Gastrocnemius medialis (tissue), 4 donors: Measurements from ENCODE around the gene TMEM255B. TPM values are rescaled to one million over a fixed set of nuclear protein-coding genes. Genes with fewer than 3 reads are reported as not detected.

Source experiments
- ATAC-seq, 2 donors: fragments of 150-250 bp; one replicate each; pipeline ENCODE4 v1.9.1; 2016
- DNase-seq, 2 donors: peaks; one replicate each; pipeline ENCODE4 v3.0.0-alpha.2; 2019
- H3K27ac ChIP-seq, 4 donors: fragments of 200-600 bp; sonication (generic); 1 replicate in 1 of 4; 2 replicates in 3 of 4; pipeline ENCODE4 v1.5.1; 2016 to 2018; ENCODE audit warnings: mild to moderate bottlenecking in 2 of 4, moderate library complexity in 1 of 4
- H3K27me3 ChIP-seq, 3 donors: fragments of 200-600 bp; sonication (generic) in 2 of 3; 1 replicate in 1 of 3; 2 replicates in 2 of 3; pipeline versions ENCODE4 v1.5.1 to v1.6.0; 2016 to 2019; ENCODE audit warnings: mild to moderate bottlenecking in 1 of 3, moderate library complexity in 1 of 3
- H3K36me3 ChIP-seq, 2 donors: fragments of 200-600 bp; sonication (generic) in 1 of 2; one replicate each; pipeline ENCODE4 v1.5.1; 2017 to 2018
- H3K4me1 ChIP-seq, 2 donors: fragments of 200-600 bp; sonication (generic) in 1 of 2; one replicate each; pipeline ENCODE4 v1.5.1; 2016 to 2017; ENCODE audit warnings: mild to moderate bottlenecking in 2 of 2
- H3K4me3 ChIP-seq, 4 donors: fragments of 200-600 bp; sonication (generic) in 3 of 4; 1 replicate in 1 of 4; 2 replicates in 3 of 4; pipeline ENCODE4 v1.5.1; 2016 to 2019; ENCODE audit warnings: mild to moderate bottlenecking in 2 of 4
- H3K9me3 ChIP-seq, 3 donors: fragments of 200-600 bp; sonication (generic) in 2 of 3; 1 replicate in 1 of 3; 2 replicates in 2 of 3; pipeline ENCODE4 v1.5.1; 2016 to 2019
- CTCF ChIP-seq, 5 experiments: fragments of 450-650 bp in 3 of 5; fragments of 200-600 bp in 2 of 5; sonication (generic) in 2 of 5; IDR thresholded peaks in 4 of 5; conservative IDR thresholded peaks in 1 of 5; 1 replicate in 4 of 5; 2 replicates in 1 of 5; pipeline ENCODE4 v1.5.1; 2016 to 2019; ENCODE audit warnings: antibody characterized with exemption in 5 of 5, mild to moderate bottlenecking in 3 of 5, moderate library complexity in 3 of 5
- POLR2A ChIP-seq, 2 donors: fragments of 450-650 bp; IDR thresholded peaks; one replicate each; pipeline ENCODE4 v1.6.1; 2017; ENCODE audit warnings: antibody characterized with exemption in 2 of 2, mild to moderate bottlenecking in 2 of 2, moderate library complexity in 2 of 2
- in situ Hi-C, 4 donors: fragments of 200-750 bp; cut with MboI; loops; one replicate each; pipeline versions ENCODE4 v1.15.0 to v1.8.0; 2017; ENCODE audit warnings: low sequenced_read_pairs in 4 of 4
- intact Hi-C: fragments of 100-400 bp; cut with DNase I; formaldehyde crosslinking; loops from one replicate; pipeline ENCODE4 v1.15.1; 2023; ENCODE audit warnings: low total_unique reads
- total RNA-seq, 4 donors: library from RNA; depleted of rRNA; stranded (reverse); fragments of >200 nt; gene quantifications; one replicate each; pipeline versions ENCODE4 v1.1.0 to v1.2.3, GENCODE V29; 2016

The TMEM255B gene
- total RNA-seq, 4 donors from 2014 or later: 0.36 to 1.8 (median 0.59) TPM

- H3K36me3 ChIP-seq: no peaks in the 10 kb centered on the region
- H3K4me1 ChIP-seq: no peaks in the 10 kb centered on the region
- TF ChIP-seq POLR2A (IDR thresholded peaks at IDR 0.05): no peak
- no peak for TF ChIP-seq CTCF (IDR thresholded peaks at IDR 0.05 in 4 of 5, conservative IDR thresholded peaks at IDR 0.05 in 1 of 5)
- ATAC-seq (no peak), DNase-seq (no peak)
- no peak overlapping the region for H3K27ac ChIP-seq
- H3K9me3 ChIP-seq: no peaks in the 10 kb centered on the region
- H3K4me3 ChIP-seq: no peak overlapping the region
- in situ Hi-C loops (no loop called here), intact Hi-C loops (no loop called here)
- H3K27me3 ChIP-seq: no peaks in the 10 kb centered on the region
Measured at GRCh38 chr13:113739527-113740285, 19.3 kb upstream of the TMEM255B start.

- Histone ChIP-seq H3K36me3 (no peaks in the 10 kb centered on the region), H3K9me3 (no peaks in the 10 kb centered on the region), H3K27me3 (no peaks in the 10 kb centered on the region), H3K4me1 (no peaks in the 10 kb centered on the region), H3K4me3 (no peak overlapping the region), H3K27ac (no peak overlapping the region)
- intact Hi-C loops (no loop called here), in situ Hi-C loops (no loop called here)
- DNase-seq: no peak
- no peak for ATAC-seq
- TF ChIP-seq CTCF (IDR thresholded peaks at IDR 0.05 in 4 of 5, conservative IDR thresholded peaks at IDR 0.05 in 1 of 5) (no peak), POLR2A (IDR thresholded peaks at IDR 0.05) (no peak)
Measured at GRCh38 chr13:113740286-113740556, 18.8 kb upstream of the TMEM255B start.

- intact Hi-C loops: no loop called here
- H3K4me3 ChIP-seq: no peak overlapping the region
- H3K36me3 ChIP-seq: no peaks in the 10 kb centered on the region
- no peaks in the 10 kb centered on the region for H3K9me3 ChIP-seq
- no peaks in the 10 kb centered on the region for H3K27me3 ChIP-seq
- H3K27ac ChIP-seq: no peak overlapping the region
- TF ChIP-seq CTCF (IDR thresholded peaks at IDR 0.05 in 4 of 5, conservative IDR thresholded peaks at IDR 0.05 in 1 of 5) (no peak), POLR2A (IDR thresholded peaks at IDR 0.05) (no peak)
- no peak for ATAC-seq
- in situ Hi-C loops: no loop called here
- no peak for DNase-seq
- H3K4me1 ChIP-seq: no peaks in the 10 kb centered on the region
Measured at GRCh38 chr13:113740661-113741060, 18.4 kb upstream of the TMEM255B start.

GRCh38 chr13:113741191-113741668 is 17.8 kb upstream of the TMEM255B start:
- Histone ChIP-seq H3K36me3 (no peaks in the 10 kb centered on the region), H3K27me3 (no peaks in the 10 kb centered on the region), H3K27ac (no peak overlapping the region), H3K4me1 (no peaks in the 10 kb centered on the region), H3K4me3 (no peak overlapping the region), H3K9me3 (no peaks in the 10 kb centered on the region)
- DNase-seq (no peak), ATAC-seq (no peak)
- TF ChIP-seq CTCF (IDR thresholded peaks at IDR 0.05 in 4 of 5, conservative IDR thresholded peaks at IDR 0.05 in 1 of 5) (no peak), POLR2A (IDR thresholded peaks at IDR 0.05) (no peak)
- in situ Hi-C loops (no loop called here), intact Hi-C loops (no loop called here)

- Histone ChIP-seq H3K27me3 (no peaks in the 10 kb centered on the region), H3K4me3 (no peak overlapping the region), H3K4me1 (no peaks in the 10 kb centered on the region), H3K36me3 (no peaks in the 10 kb centered on the region), H3K27ac (no peak overlapping the region), H3K9me3 (no peaks in the 10 kb centered on the region)
- in situ Hi-C loops (no loop called here), intact Hi-C loops (no loop called here)
- ATAC-seq (peak in 1 of 2 donors; percentile 66), DNase-seq (no peak)
- TF ChIP-seq CTCF (IDR thresholded peaks at IDR 0.05 in 4 of 5, conservative IDR thresholded peaks at IDR 0.05 in 1 of 5): no peak
- no peak for TF ChIP-seq POLR2A (IDR thresholded peaks at IDR 0.05)
Measured at GRCh38 chr13:113742000-113742441, 17.0 kb upstream of the TMEM255B start.
